HG03196 (cell line): ENCODE measurements around the gene PWWP2B.
"Not testable (repeated sequence)": the region's sequence is repeated elsewhere in the genome, so short reads cannot be mapped to it uniquely, and the experiment has no call there.

Experiments used
- ATAC-seq: cut with Tn5 transposase; IDR thresholded peaks from one replicate; pipeline ENCODE4 v1.9.1; 2021; ENCODE audit not compliant: unreplicated experiment

The PWWP2B gene

GRCh38 chr10:132397036-132397541 lies at the start of gene PWWP2B:
PWWP2B (plus strand) TSS chr10:132397200; CDS start chr10:132397227, 27 bp downstream.
- ATAC-seq, result no peak

GRCh38 chr10:132347211-132347930 lies 49.6 kb upstream of the PWWP2B start:
- no peak for ATAC-seq

GRCh38 chr10:132347931-132348267 lies 49.1 kb upstream of the PWWP2B start:
- ATAC-seq, result no peak

- ATAC-seq, result no peak
These were observed 47.2 kb upstream of the PWWP2B start for GRCh38 chr10:132349766-132350165.

- no peak for ATAC-seq
These were observed 46.6 kb upstream of the PWWP2B start for GRCh38 chr10:132350391-132350790.

GRCh38 chr10:132350946-132351345 lies 46.1 kb upstream of the PWWP2B start:
- no peak for ATAC-seq

- ATAC-seq, result no peak
These were observed 45.4 kb upstream of the PWWP2B start for GRCh38 chr10:132351611-132352010.

- ATAC-seq, result not testable (repeated sequence)
These were observed 44.3 kb upstream of the PWWP2B start for GRCh38 chr10:132352462-132353308.

- no peak for ATAC-seq
These were observed 43.3 kb upstream of the PWWP2B start for GRCh38 chr10:132353456-132354355.

- no peak for ATAC-seq
These were observed 42.5 kb upstream of the PWWP2B start for GRCh38 chr10:132354356-132355094.

- ATAC-seq, result no peak
These were observed 41.7 kb upstream of the PWWP2B start for GRCh38 chr10:132355297-132355696.

- ATAC-seq, result no peak
These were observed 41.2 kb upstream of the PWWP2B start for GRCh38 chr10:132355754-132356153.

- ATAC-seq, result no peak
These were observed 40.3 kb upstream of the PWWP2B start for GRCh38 chr10:132356621-132357195.

- no peak for ATAC-seq
These were observed 39.5 kb upstream of the PWWP2B start for GRCh38 chr10:132357286-132358058.

- no peak for ATAC-seq
These were observed 37.5 kb upstream of the PWWP2B start for GRCh38 chr10:132359305-132360040.

- no peak for ATAC-seq
These were observed 36.1 kb upstream of the PWWP2B start for GRCh38 chr10:132360766-132361447.

GRCh38 chr10:132361581-132362101 lies 35.4 kb upstream of the PWWP2B start:
- ATAC-seq, result no peak

GRCh38 chr10:132362151-132362611 lies 34.8 kb upstream of the PWWP2B start:
- no peak for ATAC-seq
